Stimulated activated CD4-positive, alpha-beta T cell treated with anti-CD3 and anti-CD28 coated beads, TNF-alpha, amount 100 ng/mL, for 4 hours (primary cell): Measurements from ENCODE around the gene ARHGAP23.

Experiments
- DNase-seq, 3 experiments: peaks; one replicate each; pipeline ENCODE4 v3.0.0-alpha.2; 2020; ENCODE audit warnings: low read depth in 3 of 3

Gene ARHGAP23

GRCh38 chr17:38428112-38428642 lies at the start of gene ARHGAP23:
Gene ARHGAP23 (plus strand): TSS chr17:38428464. CDS start chr17:38428486, 22 bp downstream.
- peak in 2 of 3 experiments; percentile 18 to 19 for DNase-seq

- no peak for DNase-seq
These were observed 48.8 kb upstream of the ARHGAP23 start for GRCh38 chr17:38379448-38379847.

GRCh38 chr17:38395090-38395489 lies 33.2 kb upstream of the ARHGAP23 start:
- DNase-seq: no peak

- no peak for DNase-seq
These were observed 31.0 kb upstream of the ARHGAP23 start for GRCh38 chr17:38397227-38397626.

GRCh38 chr17:38400286-38400685 lies 28.0 kb upstream of the ARHGAP23 start:
- DNase-seq: no peak

DNA sequence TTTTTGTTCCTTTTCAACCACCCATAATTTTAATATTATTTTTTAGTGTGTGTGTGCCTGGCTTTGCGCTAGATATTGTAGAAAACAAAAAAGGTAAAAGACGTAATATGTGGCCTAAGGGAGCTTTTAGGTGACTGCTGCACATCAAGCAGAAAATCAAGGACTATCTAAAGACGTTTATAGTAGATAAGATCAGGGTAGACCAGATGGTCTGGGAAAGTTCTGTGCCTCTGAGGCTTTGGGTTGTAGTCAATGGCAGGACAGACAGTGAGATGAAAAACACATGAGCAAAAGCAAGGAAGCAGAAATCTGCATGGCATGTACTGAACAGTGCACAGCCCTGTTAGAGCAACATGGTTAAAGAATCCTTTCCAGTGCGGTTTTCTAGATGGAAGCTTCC lies 26.8 kb upstream of the ARHGAP23 start:
- DNase-seq: no peak

DNA sequence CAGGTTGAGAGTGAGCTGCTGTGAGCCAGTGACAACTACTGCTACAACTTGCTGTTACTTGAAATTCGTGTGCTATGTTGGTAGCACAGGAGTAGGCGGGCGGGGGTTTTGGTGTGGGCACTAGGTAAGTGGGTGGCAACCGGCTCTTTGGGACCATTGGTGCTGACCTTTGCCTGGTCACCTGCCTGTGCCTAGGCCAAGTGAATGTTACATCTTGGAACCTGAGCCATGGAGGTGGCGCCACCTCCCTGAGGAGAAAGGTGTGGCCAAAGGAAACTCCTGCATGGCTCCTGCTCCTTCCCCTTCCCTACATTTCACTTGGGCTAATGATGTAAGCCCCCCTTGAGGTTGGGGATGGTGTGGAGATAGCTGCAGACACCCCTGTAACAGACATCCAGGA lies 25.4 kb upstream of the ARHGAP23 start:
- no peak for DNase-seq

DNA sequence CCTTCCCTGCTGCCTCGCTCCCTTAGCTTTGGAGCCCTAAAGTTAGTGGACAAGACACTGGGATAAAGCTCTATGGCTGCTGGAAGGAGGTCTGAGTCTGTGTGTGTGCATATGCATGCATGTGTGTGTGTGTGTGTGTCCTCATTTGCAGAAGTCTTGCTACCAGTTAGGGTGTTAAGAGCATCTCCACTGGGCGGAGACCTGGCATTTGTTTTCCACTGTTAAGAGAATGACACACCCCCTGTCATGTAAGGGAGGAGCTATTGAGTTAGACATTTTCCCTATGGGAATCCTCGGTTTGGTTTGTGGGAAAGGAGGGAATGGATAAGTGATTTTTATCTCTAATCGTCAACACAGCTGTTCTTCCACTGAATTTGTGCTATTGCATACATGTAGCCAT lies 24.8 kb upstream of the ARHGAP23 start:
- no peak for DNase-seq

DNA sequence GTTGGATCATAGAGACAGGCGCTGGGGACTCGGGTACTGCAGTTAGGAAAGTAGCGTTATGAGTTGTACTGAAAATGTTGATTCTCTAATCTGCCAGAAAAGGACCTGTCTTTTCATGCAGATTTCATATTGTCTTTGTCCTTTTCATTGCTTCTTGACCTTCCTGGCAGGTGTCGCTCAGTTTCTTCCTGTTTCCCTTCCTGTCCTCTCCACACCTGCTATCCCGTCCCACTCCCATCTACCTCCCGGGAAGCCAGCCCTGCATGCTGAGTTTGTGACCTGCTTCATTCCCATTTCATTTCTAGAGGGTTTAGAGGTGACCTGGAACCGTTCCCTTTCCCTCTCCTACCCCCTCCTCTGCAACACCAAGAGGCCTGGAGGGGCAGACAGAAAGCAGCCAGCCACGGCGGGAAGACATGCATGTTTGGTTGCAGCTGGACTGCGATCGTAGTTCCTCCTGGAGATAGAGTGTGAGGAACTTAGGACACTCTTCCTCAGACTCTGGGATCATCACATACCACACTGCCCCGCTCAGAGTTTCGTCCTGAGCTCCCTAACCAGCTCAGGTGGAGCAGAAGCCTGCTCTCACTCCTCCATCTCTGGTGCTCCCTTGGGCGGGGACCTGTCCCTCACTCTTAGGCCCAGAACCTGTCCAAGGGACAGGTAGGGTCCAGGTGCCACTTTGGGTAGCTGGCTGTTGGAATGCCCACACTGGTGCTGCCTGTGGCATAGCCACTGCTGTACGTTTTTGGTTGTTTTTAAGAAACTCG lies 23.9 kb upstream of the ARHGAP23 start:
- no peak for DNase-seq

GRCh38 chr17:38405654-38406053 lies 22.6 kb upstream of the ARHGAP23 start:
- DNase-seq: no peak

DNA sequence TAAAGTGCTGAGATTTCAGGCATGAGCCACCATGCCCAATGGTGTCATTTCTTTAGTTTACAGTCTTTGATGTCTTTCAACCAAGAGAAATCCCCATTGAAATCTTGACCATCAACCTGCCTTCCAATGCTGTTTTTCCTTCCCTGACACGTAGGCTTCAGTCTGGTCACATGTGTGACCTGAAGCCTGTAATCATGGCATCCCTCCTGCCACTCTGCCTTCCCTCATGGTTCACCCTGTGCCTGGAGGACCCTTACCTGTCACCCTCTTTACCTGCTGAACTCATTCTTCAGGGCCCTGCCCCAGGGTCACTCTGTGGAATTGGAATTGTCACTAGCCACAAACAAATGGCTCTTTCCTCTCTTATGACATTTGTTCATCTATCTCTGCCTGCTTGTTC lies 18.1 kb upstream of the ARHGAP23 start:
- DNase-seq: no peak

DNA sequence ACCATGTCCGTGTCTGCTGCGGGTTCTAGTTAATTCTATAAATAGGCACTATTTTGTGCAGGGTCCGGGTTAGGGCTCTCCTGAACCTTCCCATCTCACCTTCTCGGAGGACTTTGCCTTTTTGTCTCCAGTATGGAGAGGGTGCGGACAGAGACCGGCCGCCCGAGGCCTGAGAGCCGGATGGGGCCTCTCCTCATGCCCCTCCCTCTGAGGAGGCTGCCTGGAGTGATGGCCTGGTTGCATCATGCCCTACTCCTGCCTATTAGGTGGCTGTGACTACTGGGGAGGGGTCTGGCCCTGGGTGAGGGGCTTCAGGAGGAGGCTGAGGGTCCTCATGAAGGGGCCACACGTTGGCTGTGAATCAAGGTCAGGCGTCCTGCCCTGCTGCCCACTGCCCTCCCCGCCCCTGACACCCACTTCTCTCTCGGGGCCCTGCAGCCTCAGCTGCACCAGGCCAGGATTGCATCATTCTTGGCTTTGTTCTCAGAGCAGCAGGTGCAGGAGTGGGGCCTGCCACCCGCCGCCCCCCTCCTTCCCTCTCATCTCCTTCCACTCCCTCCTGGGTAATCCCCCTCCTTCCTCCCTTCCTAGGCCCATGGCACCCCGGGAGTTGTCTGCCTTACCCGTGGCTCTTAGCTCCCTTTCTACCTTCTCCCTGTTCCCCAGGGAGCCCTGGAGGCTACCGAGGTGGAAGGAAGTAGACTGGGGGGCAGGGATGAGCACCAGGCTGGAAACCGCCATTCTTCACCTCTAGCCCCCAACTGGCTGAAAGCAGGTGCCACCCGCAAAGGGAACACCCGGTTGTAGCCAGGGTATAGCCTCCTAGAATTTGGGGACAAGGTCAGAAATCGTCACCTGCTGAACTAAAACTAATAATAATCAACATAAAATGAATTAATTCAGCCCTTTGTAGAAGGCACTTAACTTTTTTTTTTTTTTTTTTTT lies 12.7 kb upstream of the ARHGAP23 start:
- DNase-seq: no peak

DNA sequence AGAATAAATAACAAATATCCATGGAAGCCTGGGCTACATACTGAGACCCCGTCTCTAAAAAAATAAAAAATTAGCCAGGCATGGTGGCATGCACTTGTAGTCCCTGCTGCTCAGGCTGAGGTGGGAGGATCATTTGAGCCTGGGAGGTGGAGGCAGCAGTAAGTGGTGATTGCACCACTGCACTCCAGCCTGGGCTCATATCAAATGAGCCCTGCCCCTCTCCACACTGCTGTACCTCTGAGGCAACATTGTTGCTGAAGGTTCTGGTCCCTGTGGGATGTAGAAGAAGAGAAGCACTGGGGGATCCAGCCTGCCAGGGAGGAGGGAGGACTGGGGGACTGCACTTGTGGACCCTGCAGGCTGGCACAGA lies 11.4 kb upstream of the ARHGAP23 start:
- DNase-seq: no peak

- DNase-seq: no peak
These were observed 10.9 kb upstream of the ARHGAP23 start for GRCh38 chr17:38417210-38417951.

DNA sequence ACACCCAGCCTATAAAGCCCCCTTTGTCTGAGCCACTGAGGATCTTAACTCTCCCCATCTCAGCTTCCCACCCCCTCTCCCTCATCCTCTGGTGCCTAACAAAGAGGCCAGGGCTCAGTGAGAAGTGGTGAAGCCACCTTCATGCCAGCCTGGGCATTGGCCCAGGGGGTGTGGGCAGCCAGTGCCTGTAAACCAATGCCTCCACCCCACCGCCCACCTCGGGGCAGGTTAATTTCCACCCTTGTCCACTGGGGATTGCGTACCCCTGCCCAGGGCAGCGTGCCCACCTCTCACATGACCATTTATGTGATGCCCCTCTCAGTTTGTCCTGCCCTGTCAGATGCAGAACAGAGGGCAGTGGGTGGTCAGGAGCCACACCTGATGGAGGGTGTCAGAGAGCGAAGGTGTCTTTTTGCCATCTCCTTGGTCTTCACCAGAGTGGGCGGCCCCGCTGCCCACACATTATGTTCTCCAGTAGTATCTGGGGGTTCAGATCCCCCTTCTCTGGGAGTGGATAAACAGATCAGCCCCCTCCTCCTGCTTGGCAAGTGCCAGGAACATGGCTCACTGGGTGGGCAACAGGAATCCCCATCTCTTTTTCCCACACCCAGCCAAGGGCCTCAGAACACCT lies 10.1 kb upstream of the ARHGAP23 start:
- DNase-seq: no peak

- DNase-seq: no peak
These were observed 9.4 kb upstream of the ARHGAP23 start for GRCh38 chr17:38418693-38419507.

GRCh38 chr17:38419508-38419981 lies 8.7 kb upstream of the ARHGAP23 start:
- DNase-seq: no peak

GRCh38 chr17:38420518-38420917 lies 7.7 kb upstream of the ARHGAP23 start:
- no peak for DNase-seq

DNA sequence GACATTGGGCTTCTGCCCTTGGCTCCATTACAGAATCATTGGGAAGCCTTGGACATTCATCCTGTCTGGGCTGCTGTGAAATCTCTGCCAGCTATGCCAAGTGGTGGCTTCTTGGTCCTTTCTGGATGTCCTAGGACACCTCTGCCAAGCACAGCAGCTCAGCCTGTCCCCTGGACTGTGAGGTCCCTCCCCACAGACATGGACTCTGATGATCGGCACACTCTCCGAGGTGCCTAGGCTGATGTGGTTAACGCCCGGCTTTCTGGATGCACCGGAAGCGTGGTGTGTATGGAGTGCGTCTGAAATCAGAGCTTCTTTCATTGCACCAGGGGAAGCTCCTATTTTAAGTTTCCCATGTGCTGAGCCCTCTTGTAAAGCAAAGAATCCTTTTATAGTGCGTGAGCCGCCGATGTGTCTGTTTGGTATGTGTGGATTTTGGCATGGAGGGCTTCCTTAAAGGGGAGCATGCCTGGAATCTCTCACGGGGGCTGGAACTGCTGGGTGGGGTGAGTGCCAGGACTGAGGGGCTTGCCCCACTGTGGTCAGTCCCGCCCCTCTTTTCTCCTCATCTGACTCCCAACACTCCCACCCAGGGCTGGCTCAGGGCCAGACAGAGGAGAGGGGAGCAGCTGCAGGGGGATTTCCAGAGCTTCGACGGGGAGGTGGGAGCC lies 7.0 kb upstream of the ARHGAP23 start:
- DNase-seq: no peak
